ENCODE results near the gene KCNC4.

- no peak for TF ChIP-seq CTCF (conservative IDR thresholded peaks at IDR 0.05 in 1 of 2, IDR thresholded peaks at IDR 0.05 in 1 of 2; ENCODE audit: low read depth in 1 of 2, low read length in 2 of 2)
- TF ChIP-seq EZH2 (IDR thresholded peaks at IDR 0.05; ENCODE audit: low read length, missing control alignments) = no peak
These were observed 33.0 kb downstream of the KCNC4 start for GRCh38 chr1:110243146-110243545.
